GM23338 (cell line): ENCODE measurements around the gene PLEKHD1. TPM values are rescaled to one million over a fixed set of nuclear protein-coding genes. Genes with fewer than 3 reads are reported as not detected.

Experiments used
- ATAC-seq: fragments of 200-7000 bp; cut with Tn5 transposase; 3 replicates; pipeline ENCODE4 v1.9.1; 2020
- DNase-seq: peaks from one replicate; pipeline ENCODE4 v3.0.0-alpha.2; 2015; ENCODE audit warnings: low spot score
- H2AFZ ChIP-seq: fragments of 200-600 bp; sonication (generic); 2 replicates; pipeline ENCODE4 v1.8.0; 2016; ENCODE audit warnings: antibody characterized with exemption, mild to moderate bottlenecking, moderate library complexity
- H3F3A ChIP-seq: fragments of 200-600 bp; sonication (generic); replicated peaks from 2 replicates; pipeline ENCODE4 v1.8.0; 2017; ENCODE audit warnings: antibody characterized with exemption, mixed run types, low read depth
- H3K27ac ChIP-seq: fragments of 200-600 bp; sonication (generic); 2 replicates; pipeline ENCODE4 v1.6.1; 2016; ENCODE audit warnings: low read depth
- H3K27me3 ChIP-seq: fragments of 200-600 bp; sonication (generic); 2 replicates; pipeline ENCODE4 v1.8.0; 2016; ENCODE audit warnings: mild to moderate bottlenecking, mixed run types, moderate library complexity; ENCODE audit not compliant: insufficient read depth
- H3K36me3 ChIP-seq: fragments of 200-600 bp; sonication (generic); 2 replicates; pipeline ENCODE4 v1.8.0; 2016; ENCODE audit warnings: mild to moderate bottlenecking; ENCODE audit not compliant: insufficient read depth
- H3K4me1 ChIP-seq: fragments of 200-600 bp; sonication (generic); 2 replicates; pipeline ENCODE4 v1.8.0; 2016; ENCODE audit warnings: mild to moderate bottlenecking, moderate library complexity; ENCODE audit not compliant: insufficient read depth
- H3K4me2 ChIP-seq: fragments of 200-600 bp; sonication (generic); 2 replicates; pipeline ENCODE4 v1.7.1; 2017; ENCODE audit warnings: mixed run types
- H3K4me3 ChIP-seq: fragments of 200-600 bp; sonication (generic); 2 replicates; pipeline ENCODE4 v1.6.1; 2016; ENCODE audit warnings: mixed run types
- H3K79me2 ChIP-seq: fragments of 200-600 bp; sonication (generic); replicated peaks from 2 replicates; pipeline ENCODE4 v1.8.0; 2017; ENCODE audit warnings: mild to moderate bottlenecking; ENCODE audit not compliant: insufficient read depth
- H3K9me2 ChIP-seq: fragments of 200-600 bp; sonication (generic); 2 replicates; pipeline ENCODE4 v1.8.0; 2017; ENCODE audit not compliant: insufficient read depth
- H4K20me1 ChIP-seq: fragments of 200-600 bp; sonication (generic); replicated peaks from 2 replicates; pipeline ENCODE4 v1.8.0; 2017; ENCODE audit warnings: mild to moderate bottlenecking; ENCODE audit not compliant: insufficient read depth
- H3K27ac Mint-ChIP-seq: 2 replicates; pipeline ENCODE4 v1.8.0; 2020; ENCODE audit warnings: inconsistent platforms, mild to moderate bottlenecking, moderate library complexity, mixed read lengths
- H3K27me3 Mint-ChIP-seq: 3 replicates; pipeline ENCODE4 v1.8.0; 2022; ENCODE audit warnings: low read depth, mild to moderate bottlenecking, moderate library complexity, mixed read lengths, inconsistent platforms; ENCODE audit not compliant: insufficient read depth, poor library complexity
- H3K36me3 Mint-ChIP-seq: 3 replicates; pipeline ENCODE4 v1.8.0; 2021; ENCODE audit warnings: low read depth, mild to moderate bottlenecking, inconsistent platforms, moderate library complexity, mixed read lengths
- H3K4me1 Mint-ChIP-seq: 3 replicates; pipeline ENCODE4 v1.8.0; 2020; ENCODE audit warnings: mild to moderate bottlenecking, inconsistent platforms, mixed read lengths
- H3K4me3 Mint-ChIP-seq: 3 replicates; pipeline ENCODE4 v1.8.0; 2021; ENCODE audit warnings: moderate library complexity, mild to moderate bottlenecking, inconsistent platforms, mixed read lengths
- H3K9me3 Mint-ChIP-seq: 3 replicates; pipeline ENCODE4 v1.8.0; 2020; ENCODE audit warnings: moderate library complexity, mild to moderate bottlenecking, inconsistent platforms, mixed read lengths
- CREB1 ChIP-seq: fragments of 250-450 bp; sonication (Bioruptor Pico); IDR thresholded peaks from 2 replicates; pipeline ENCODE4 v1.5.0; 2020; ENCODE audit warnings: low read depth, mild to moderate bottlenecking, moderate library complexity
- EZH2 ChIP-seq: fragments of 200-600 bp; sonication (generic); IDR thresholded peaks from one replicate; pipeline ENCODE4 v1.8.0; 2017; ENCODE audit warnings: antibody characterized with exemption, mild to moderate bottlenecking, low read depth; ENCODE audit not compliant: unreplicated experiment
- EZH2phosphoT487 ChIP-seq: fragments of 200-600 bp; sonication (generic); IDR thresholded peaks from one replicate; pipeline ENCODE4 v1.8.1; 2018; ENCODE audit warnings: antibody characterized with exemption; ENCODE audit not compliant: unreplicated experiment
- JUNB ChIP-seq: IDR thresholded peaks from one replicate; pipeline ENCODE4 v1.6.1; 2016; ENCODE audit warnings: antibody characterized with exemption; ENCODE audit not compliant: unreplicated experiment
- NANOG ChIP-seq: IDR thresholded peaks from 2 replicates; pipeline ENCODE4 v1.6.1; 2016; ENCODE audit warnings: antibody characterized with exemption, borderline replicate concordance
- POLR2AphosphoS5 ChIP-seq: IDR thresholded peaks from 2 replicates; pipeline ENCODE4 v1.6.1; 2016; ENCODE audit warnings: antibody characterized with exemption, low read depth
- STAT1 ChIP-seq: IDR thresholded peaks from one replicate; pipeline ENCODE4 v1.6.1; 2016; ENCODE audit warnings: antibody characterized with exemption; ENCODE audit not compliant: unreplicated experiment
- ZNF114 ChIP-seq: fragments of 250-450 bp; sonication (Bioruptor Pico); IDR thresholded peaks from 2 replicates; pipeline ENCODE4 v1.5.0; 2020; ENCODE audit warnings: mild to moderate bottlenecking, moderate library complexity
- ZNF331 ChIP-seq: fragments of 250-450 bp; sonication (Bioruptor Pico); IDR thresholded peaks from 2 replicates; pipeline ENCODE4 v1.5.0; 2020; ENCODE audit warnings: low read depth, mild to moderate bottlenecking, moderate library complexity
- polyA plus RNA-seq: library from polyadenylated mRNA; unstranded; fragments of >200 nt; fragmentation: Nextera tagmentation; extraction: Ambion mirVana; gene quantifications from 2 replicates; pipeline ENCODE4 v1.2.1, GENCODE V29; 2016
- total RNA-seq: library from RNA; depleted of rRNA; stranded (reverse); fragments of >200 nt; shearing (Covaris generic); gene quantifications from 2 replicates; pipeline ENCODE4 v1.2.3, GENCODE V29; 2014
- TF ChIP-seq, protein P1 (sequence below): fragments of 250-450 bp; sonication (Bioruptor Pico); IDR thresholded peaks from 2 replicates; pipeline ENCODE4 v1.5.0; 2020; ENCODE audit warnings: mild to moderate bottlenecking, moderate library complexity
- TF ChIP-seq, protein P2 (sequence below): IDR thresholded peaks from one replicate; pipeline ENCODE4 v1.6.1; 2018; ENCODE audit warnings: antibody characterized with exemption; ENCODE audit not compliant: unreplicated experiment
- TF ChIP-seq, protein P3 (sequence below): IDR thresholded peaks from 2 replicates; pipeline ENCODE4 v1.6.1; 2016; ENCODE audit warnings: antibody characterized with exemption
- TF ChIP-seq, protein P4 (sequence below), 2 experiments: fragments of 200-600 bp in 1 of 2; sonication (generic) in 1 of 2; conservative IDR thresholded peaks; 2 replicates each; pipeline versions ENCODE4 v1.5.1 to v1.6.1; 2016 to 2017; ENCODE audit warnings: antibody characterized with exemption in 2 of 2, low read depth in 2 of 2, mild to moderate bottlenecking in 2 of 2, moderate library complexity in 1 of 2

PLEKHD1 gene
- total and polyA plus RNA-seq, 2 experiments from 2014 or later: 0.19 to 0.28 TPM

DNA sequence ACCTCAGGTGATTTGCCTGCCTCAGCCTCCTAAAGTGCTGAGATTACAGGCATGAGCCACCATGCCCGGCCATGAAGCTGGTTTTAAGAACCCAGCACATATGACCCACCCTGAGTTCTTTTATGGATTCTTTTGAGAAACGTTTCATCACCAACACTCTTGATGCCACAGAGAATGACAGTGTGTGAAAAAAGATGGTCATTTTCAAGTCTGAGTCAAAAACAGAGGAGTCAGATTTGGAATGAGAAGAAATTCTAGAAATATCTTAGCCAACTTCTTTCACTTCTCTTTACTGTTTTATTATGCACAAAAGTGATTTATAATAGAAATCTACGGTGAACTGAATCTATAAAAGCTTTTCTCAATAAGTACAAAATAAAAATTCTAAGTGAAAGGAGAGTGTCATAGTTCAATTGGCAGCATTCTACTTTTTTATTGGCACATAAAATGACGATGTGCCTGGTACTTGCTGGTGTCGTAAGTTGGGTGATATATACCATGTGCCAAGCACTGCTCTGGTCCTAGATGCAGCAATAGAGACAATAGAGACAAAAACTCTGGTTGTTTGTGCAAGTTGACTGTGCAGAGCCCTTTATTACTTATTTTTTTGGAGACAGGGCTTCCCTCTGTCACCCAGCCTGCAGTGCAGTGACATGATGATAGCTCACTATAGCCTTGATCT, 56.3 kb downstream of the PLEKHD1 start:
- no peaks in the 10 kb centered on the region for H3K36me3 Mint-ChIP-seq
- no peaks in the 10 kb centered on the region for H3K4me1 Mint-ChIP-seq

More for the DNA sequence above, 56.3 kb downstream of the PLEKHD1 start:
- H3K9me2 ChIP-seq: no peaks in the 10 kb centered on the region
- TF ChIP-seq STAT1 (no peak), CREB1 (CRISPR knock-in tag) (no peak), ZNF331 (no peak), JUNB (no peak), EZH2phosphoT487 (no peak), EZH2 (no peak), ZNF114 (no peak), NANOG (no peak), POLR2AphosphoS5 (no peak)
- TF ChIP-seq, protein P1, sequence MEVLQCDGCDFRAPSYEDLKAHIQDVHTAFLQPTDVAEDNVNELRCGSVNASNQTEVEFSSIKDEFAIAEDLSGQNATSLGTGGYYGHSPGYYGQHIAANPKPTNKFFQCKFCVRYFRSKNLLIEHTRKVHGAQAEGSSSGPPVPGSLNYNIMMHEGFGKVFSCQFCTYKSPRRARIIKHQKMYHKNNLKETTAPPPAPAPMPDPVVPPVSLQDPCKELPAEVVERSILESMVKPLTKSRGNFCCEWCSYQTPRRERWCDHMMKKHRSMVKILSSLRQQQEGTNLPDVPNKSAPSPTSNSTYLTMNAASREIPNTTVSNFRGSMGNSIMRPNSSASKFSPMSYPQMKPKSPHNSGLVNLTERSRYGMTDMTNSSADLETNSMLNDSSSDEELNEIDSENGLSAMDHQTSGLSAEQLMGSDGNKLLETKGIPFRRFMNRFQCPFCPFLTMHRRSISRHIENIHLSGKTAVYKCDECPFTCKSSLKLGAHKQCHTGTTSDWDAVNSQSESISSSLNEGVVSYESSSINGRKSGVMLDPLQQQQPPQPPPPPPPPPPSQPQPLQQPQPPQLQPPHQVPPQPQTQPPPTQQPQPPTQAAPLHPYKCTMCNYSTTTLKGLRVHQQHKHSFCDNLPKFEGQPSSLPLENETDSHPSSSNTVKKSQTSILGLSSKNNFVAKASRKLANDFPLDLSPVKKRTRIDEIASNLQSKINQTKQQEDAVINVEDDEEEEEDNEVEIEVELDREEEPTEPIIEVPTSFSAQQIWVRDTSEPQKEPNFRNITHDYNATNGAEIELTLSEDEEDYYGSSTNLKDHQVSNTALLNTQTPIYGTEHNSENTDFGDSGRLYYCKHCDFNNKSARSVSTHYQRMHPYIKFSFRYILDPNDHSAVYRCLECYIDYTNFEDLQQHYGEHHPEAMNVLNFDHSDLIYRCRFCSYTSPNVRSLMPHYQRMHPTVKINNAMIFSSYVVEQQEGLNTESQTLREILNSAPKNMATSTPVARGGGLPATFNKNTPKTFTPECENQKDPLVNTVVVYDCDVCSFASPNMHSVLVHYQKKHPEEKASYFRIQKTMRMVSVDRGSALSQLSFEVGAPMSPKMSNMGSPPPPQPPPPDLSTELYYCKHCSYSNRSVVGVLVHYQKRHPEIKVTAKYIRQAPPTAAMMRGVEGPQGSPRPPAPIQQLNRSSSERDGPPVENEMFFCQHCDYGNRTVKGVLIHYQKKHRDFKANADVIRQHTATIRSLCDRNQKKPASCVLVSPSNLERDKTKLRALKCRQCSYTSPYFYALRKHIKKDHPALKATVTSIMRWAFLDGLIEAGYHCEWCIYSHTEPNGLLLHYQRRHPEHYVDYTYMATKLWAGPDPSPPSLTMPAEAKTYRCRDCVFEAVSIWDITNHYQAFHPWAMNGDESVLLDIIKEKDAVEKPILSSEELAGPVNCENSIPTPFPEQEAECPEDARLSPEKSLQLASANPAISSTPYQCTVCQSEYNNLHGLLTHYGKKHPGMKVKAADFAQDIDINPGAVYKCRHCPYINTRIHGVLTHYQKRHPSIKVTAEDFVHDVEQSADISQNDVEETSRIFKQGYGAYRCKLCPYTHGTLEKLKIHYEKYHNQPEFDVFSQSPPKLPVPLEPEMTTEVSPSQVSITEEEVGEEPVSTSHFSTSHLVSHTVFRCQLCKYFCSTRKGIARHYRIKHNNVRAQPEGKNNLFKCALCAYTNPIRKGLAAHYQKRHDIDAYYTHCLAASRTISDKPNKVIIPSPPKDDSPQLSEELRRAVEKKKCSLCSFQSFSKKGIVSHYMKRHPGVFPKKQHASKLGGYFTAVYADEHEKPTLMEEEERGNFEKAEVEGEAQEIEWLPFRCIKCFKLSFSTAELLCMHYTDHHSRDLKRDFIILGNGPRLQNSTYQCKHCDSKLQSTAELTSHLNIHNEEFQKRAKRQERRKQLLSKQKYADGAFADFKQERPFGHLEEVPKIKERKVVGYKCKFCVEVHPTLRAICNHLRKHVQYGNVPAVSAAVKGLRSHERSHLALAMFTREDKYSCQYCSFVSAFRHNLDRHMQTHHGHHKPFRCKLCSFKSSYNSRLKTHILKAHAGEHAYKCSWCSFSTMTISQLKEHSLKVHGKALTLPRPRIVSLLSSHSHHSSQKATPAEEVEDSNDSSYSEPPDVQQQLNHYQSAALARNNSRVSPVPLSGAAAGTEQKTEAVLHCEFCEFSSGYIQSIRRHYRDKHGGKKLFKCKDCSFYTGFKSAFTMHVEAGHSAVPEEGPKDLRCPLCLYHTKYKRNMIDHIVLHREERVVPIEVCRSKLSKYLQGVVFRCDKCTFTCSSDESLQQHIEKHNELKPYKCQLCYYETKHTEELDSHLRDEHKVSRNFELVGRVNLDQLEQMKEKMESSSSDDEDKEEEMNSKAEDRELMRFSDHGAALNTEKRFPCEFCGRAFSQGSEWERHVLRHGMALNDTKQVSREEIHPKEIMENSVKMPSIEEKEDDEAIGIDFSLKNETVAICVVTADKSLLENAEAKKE (CRISPR knock-in tag): no peak
- TF ChIP-seq, protein P2, sequence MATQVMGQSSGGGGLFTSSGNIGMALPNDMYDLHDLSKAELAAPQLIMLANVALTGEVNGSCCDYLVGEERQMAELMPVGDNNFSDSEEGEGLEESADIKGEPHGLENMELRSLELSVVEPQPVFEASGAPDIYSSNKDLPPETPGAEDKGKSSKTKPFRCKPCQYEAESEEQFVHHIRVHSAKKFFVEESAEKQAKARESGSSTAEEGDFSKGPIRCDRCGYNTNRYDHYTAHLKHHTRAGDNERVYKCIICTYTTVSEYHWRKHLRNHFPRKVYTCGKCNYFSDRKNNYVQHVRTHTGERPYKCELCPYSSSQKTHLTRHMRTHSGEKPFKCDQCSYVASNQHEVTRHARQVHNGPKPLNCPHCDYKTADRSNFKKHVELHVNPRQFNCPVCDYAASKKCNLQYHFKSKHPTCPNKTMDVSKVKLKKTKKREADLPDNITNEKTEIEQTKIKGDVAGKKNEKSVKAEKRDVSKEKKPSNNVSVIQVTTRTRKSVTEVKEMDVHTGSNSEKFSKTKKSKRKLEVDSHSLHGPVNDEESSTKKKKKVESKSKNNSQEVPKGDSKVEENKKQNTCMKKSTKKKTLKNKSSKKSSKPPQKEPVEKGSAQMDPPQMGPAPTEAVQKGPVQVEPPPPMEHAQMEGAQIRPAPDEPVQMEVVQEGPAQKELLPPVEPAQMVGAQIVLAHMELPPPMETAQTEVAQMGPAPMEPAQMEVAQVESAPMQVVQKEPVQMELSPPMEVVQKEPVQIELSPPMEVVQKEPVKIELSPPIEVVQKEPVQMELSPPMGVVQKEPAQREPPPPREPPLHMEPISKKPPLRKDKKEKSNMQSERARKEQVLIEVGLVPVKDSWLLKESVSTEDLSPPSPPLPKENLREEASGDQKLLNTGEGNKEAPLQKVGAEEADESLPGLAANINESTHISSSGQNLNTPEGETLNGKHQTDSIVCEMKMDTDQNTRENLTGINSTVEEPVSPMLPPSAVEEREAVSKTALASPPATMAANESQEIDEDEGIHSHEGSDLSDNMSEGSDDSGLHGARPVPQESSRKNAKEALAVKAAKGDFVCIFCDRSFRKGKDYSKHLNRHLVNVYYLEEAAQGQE: no peak
- TF ChIP-seq, protein P3, sequence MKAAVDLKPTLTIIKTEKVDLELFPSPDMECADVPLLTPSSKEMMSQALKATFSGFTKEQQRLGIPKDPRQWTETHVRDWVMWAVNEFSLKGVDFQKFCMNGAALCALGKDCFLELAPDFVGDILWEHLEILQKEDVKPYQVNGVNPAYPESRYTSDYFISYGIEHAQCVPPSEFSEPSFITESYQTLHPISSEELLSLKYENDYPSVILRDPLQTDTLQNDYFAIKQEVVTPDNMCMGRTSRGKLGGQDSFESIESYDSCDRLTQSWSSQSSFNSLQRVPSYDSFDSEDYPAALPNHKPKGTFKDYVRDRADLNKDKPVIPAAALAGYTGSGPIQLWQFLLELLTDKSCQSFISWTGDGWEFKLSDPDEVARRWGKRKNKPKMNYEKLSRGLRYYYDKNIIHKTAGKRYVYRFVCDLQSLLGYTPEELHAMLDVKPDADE: no peak
- TF ChIP-seq, protein P4, sequence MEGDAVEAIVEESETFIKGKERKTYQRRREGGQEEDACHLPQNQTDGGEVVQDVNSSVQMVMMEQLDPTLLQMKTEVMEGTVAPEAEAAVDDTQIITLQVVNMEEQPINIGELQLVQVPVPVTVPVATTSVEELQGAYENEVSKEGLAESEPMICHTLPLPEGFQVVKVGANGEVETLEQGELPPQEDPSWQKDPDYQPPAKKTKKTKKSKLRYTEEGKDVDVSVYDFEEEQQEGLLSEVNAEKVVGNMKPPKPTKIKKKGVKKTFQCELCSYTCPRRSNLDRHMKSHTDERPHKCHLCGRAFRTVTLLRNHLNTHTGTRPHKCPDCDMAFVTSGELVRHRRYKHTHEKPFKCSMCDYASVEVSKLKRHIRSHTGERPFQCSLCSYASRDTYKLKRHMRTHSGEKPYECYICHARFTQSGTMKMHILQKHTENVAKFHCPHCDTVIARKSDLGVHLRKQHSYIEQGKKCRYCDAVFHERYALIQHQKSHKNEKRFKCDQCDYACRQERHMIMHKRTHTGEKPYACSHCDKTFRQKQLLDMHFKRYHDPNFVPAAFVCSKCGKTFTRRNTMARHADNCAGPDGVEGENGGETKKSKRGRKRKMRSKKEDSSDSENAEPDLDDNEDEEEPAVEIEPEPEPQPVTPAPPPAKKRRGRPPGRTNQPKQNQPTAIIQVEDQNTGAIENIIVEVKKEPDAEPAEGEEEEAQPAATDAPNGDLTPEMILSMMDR (conservative IDR thresholded peaks at IDR 0.05; ENCODE audit: low read depth in 2 of 2): no peak
- no peak overlapping the region for H3K4me3 Mint-ChIP-seq
- ATAC-seq (no peak), DNase-seq (no peak)
- no peaks in the 10 kb centered on the region for H4K20me1 ChIP-seq
- H3K4me3 ChIP-seq: no peak overlapping the region
- peaks cover 1% of the 10 kb centered on the region; the same call in 1 of the 3 replicates for H3K9me3 Mint-ChIP-seq
- no peak overlapping the region for H2AFZ ChIP-seq
- H3K27ac Mint-ChIP-seq: no peak overlapping the region
- H3K27ac ChIP-seq: no peak overlapping the region
- H3K36me3 ChIP-seq: no peaks in the 10 kb centered on the region
- no peaks in the 10 kb centered on the region for H3K79me2 ChIP-seq
- H3K4me2 ChIP-seq: no peak overlapping the region
- H3K4me1 ChIP-seq: no peaks in the 10 kb centered on the region
- no peaks in the 10 kb centered on the region for H3K27me3 Mint-ChIP-seq
- no peaks in the 10 kb centered on the region for H3F3A ChIP-seq
- no peaks in the 10 kb centered on the region for H3K27me3 ChIP-seq
